Ishikawa (cell line): ENCODE data around the gene SMIM22.

Experiments
- CEBPB ChIP-seq: IDR thresholded peaks from 2 replicates; pipeline ENCODE4 v1.6.1; 2012
- CREB1 ChIP-seq: IDR thresholded peaks from 2 replicates; pipeline ENCODE4 v1.6.1; 2012; ENCODE audit warnings: low read depth
- EGR1 ChIP-seq: IDR thresholded peaks from 2 replicates; pipeline ENCODE4 v1.6.1; 2012
- EP300 ChIP-seq: IDR thresholded peaks from 2 replicates; pipeline ENCODE4 v1.6.1; 2012; ENCODE audit warnings: borderline replicate concordance
- FOXM1 ChIP-seq: IDR thresholded peaks from 2 replicates; pipeline ENCODE4 v1.6.1; 2012; ENCODE audit warnings: low read depth, borderline replicate concordance
- MAX ChIP-seq: IDR thresholded peaks from 2 replicates; pipeline ENCODE4 v1.6.1; 2012
- RAD21 ChIP-seq: IDR thresholded peaks from 2 replicates; pipeline ENCODE4 v1.6.1; 2012; ENCODE audit warnings: low read depth
- REST ChIP-seq: IDR thresholded peaks from 2 replicates; pipeline ENCODE4 v1.6.1; 2012; ENCODE audit warnings: low read depth, mild to moderate bottlenecking
- TAF1 ChIP-seq: IDR thresholded peaks from 2 replicates; pipeline ENCODE4 v1.6.1; 2012; ENCODE audit warnings: low read depth, mild to moderate bottlenecking
- TEAD4 ChIP-seq: IDR thresholded peaks from 2 replicates; pipeline ENCODE4 v1.6.1; 2012
- YY1 ChIP-seq: IDR thresholded peaks from 2 replicates; pipeline ENCODE4 v1.6.1; 2012; ENCODE audit warnings: low read depth

GRCh38 chr16:4755687-4756086 is 39.5 kb upstream of the SMIM22 start:
- TF ChIP-seq TAF1 (no peak), EGR1 (no peak), EP300 (no peak), TEAD4 (no peak), FOXM1 (no peak), REST (no peak), CEBPB (no peak), YY1 (no peak), CREB1 (no peak), MAX (no peak), RAD21 (no peak)
